ENCODE results near the gene ARHGAP42. TPM values are rescaled to one million over a fixed set of nuclear protein-coding genes. Genes with fewer than 3 reads are reported as not detected.

ARHGAP42 gene
- total and polyA plus RNA-seq, 10 of the 15 experiments (the other 5 are each of a cell fraction or from before 2014, with no cell fraction given), result 1.8 to 6.3 (median 3.2) TPM

GRCh38 chr11:100667449-100667848, 19.6 kb upstream of the ARHGAP42 start:
- H3K4me2 ChIP-seq (ENCODE audit: control insufficient read depth, insufficient read depth), result no peak overlapping the region
- in situ Hi-C loops (cut with MboI) (no loop called here), intact Hi-C loops (cut with micrococcal nuclease; ENCODE audit: unreplicated experiment) (no loop called here)
- H3K9ac ChIP-seq (ENCODE audit: control insufficient read depth, insufficient read depth, low read length), result no peak overlapping the region
- no peak overlapping the region for H3K4me3 ChIP-seq
- no peaks in the 10 kb centered on the region for H3K36me3 ChIP-seq (ENCODE audit: control insufficient read depth in 2 of 2, insufficient read depth in 2 of 2, low read length in 1 of 2)
- no peak for FAIRE-seq
- H3K4me1 ChIP-seq (ENCODE audit: control insufficient read depth, insufficient read depth, low read length), result no peaks in the 10 kb centered on the region
- H2AFZ ChIP-seq (ENCODE audit: control insufficient read depth, low read depth, low read length), result no peak overlapping the region
- 46% methylated on average over 6 of the region's 6 CpGs for WGBS (ENCODE audit: insufficient coverage, insufficient replicate concordance, low lambda C conversion rate, missing lambda C conversion rate)
- H3K27ac ChIP-seq (ENCODE audit: control insufficient read depth, insufficient read depth), result no peak overlapping the region
- no peak for ATAC-seq
- no peak for DNase-seq (ENCODE audit: low read depth, low spot score)
- H3K79me2 ChIP-seq (ENCODE audit: control insufficient read depth, insufficient read depth, low read length), result no peaks in the 10 kb centered on the region
- no peaks in the 10 kb centered on the region; a peak in 2 of 4 replicates for H3K27me3 ChIP-seq (replicated peaks in 1 of 2; ENCODE audit: control insufficient read depth in 2 of 2, insufficient read depth in 2 of 2, low read length in 1 of 2)
- RAD21 ChIA-PET (ENCODE audit: unreplicated experiment), result no interaction called here
- CTCF ChIA-PET, result interaction anchor here (0.6 kb wide), 1 partner anchor 62 kb away, joined by 3 read pairs; no protein-coding TSS in a partner anchor
- POLR2A ChIA-PET, result interaction anchor here (0.7 kb wide), 1 partner anchor 104 kb away, joined by 3 read pairs; no protein-coding TSS in a partner anchor
- no peaks in the 10 kb centered on the region for H3K9me3 ChIP-seq (replicated peaks; ENCODE audit: control insufficient read depth, insufficient read depth, low read length)
- SMC1A ChIA-PET (ENCODE audit: uncharacterized antibody, unreplicated experiment), result no interaction called here
- BruUV-seq (replicated peaks), result no TSS peak
- no peaks in the 10 kb centered on the region for H4K20me1 ChIP-seq (ENCODE audit: control insufficient read depth, insufficient read depth)
- TF ChIP-seq EGR1 (IDR thresholded peaks at IDR 0.05; ENCODE audit: borderline replicate concordance in 1 of 2, low read depth in 2 of 2, low read length in 2 of 2), result no peak
- TF ChIP-seq RAD21 (IDR thresholded peaks at IDR 0.05; ENCODE audit: insufficient read depth, low read depth, low read length), result no peak
- TF ChIP-seq HSF1 (IDR thresholded peaks at IDR 0.05; ENCODE audit: low read depth, low read length), result no peak
- TF ChIP-seq SRF (IDR thresholded peaks at IDR 0.05; ENCODE audit: low read depth in 2 of 2, low read length in 2 of 2), result no peak
- TF ChIP-seq SIN3A (IDR thresholded peaks at IDR 0.05; ENCODE audit: low read depth, low read length), result no peak
- TF ChIP-seq BRCA1 (IDR thresholded peaks at IDR 0.05; ENCODE audit: low read depth, low read length), result no peak
- TF ChIP-seq SUZ12 (IDR thresholded peaks at IDR 0.05; ENCODE audit: unreplicated experiment), result no peak
- TF ChIP-seq KLF5 (IDR thresholded peaks at IDR 0.05; ENCODE audit: partially characterized antibody), result no peak
- TF ChIP-seq IRF4 (IDR thresholded peaks at IDR 0.05; ENCODE audit: low read depth, low read length), result no peak
- no peak for TF ChIP-seq RAD51 (IDR thresholded peaks at IDR 0.05)
- no peak for TF ChIP-seq CUX1 (IDR thresholded peaks at IDR 0.05; ENCODE audit: insufficient replicate concordance, low read depth, low read length)
- TF ChIP-seq ZBTB40 (IDR thresholded peaks at IDR 0.05; ENCODE audit: borderline replicate concordance), result no peak
- TF ChIP-seq SPI1 (IDR thresholded peaks at IDR 0.05; ENCODE audit: borderline replicate concordance, insufficient read depth, low read depth, low read length), result no peak

Measured in GM12878 (cell line).